HG03442 (cell line): ENCODE measurements around the gene HNRNPD.
"Not testable (repeated sequence)": the region's sequence is repeated elsewhere in the genome, so short reads cannot be mapped to it uniquely, and the experiment has no call there.

Source experiments
- ATAC-seq: cut with Tn5 transposase; IDR thresholded peaks from one replicate; pipeline ENCODE4 v1.9.1; 2021; ENCODE audit warnings: mild to moderate bottlenecking, moderate library complexity; ENCODE audit not compliant: unreplicated experiment

HNRNPD gene, protein sequence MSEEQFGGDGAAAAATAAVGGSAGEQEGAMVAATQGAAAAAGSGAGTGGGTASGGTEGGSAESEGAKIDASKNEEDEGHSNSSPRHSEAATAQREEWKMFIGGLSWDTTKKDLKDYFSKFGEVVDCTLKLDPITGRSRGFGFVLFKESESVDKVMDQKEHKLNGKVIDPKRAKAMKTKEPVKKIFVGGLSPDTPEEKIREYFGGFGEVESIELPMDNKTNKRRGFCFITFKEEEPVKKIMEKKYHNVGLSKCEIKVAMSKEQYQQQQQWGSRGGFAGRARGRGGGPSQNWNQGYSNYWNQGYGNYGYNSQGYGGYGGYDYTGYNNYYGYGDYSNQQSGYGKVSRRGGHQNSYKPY

DNA sequence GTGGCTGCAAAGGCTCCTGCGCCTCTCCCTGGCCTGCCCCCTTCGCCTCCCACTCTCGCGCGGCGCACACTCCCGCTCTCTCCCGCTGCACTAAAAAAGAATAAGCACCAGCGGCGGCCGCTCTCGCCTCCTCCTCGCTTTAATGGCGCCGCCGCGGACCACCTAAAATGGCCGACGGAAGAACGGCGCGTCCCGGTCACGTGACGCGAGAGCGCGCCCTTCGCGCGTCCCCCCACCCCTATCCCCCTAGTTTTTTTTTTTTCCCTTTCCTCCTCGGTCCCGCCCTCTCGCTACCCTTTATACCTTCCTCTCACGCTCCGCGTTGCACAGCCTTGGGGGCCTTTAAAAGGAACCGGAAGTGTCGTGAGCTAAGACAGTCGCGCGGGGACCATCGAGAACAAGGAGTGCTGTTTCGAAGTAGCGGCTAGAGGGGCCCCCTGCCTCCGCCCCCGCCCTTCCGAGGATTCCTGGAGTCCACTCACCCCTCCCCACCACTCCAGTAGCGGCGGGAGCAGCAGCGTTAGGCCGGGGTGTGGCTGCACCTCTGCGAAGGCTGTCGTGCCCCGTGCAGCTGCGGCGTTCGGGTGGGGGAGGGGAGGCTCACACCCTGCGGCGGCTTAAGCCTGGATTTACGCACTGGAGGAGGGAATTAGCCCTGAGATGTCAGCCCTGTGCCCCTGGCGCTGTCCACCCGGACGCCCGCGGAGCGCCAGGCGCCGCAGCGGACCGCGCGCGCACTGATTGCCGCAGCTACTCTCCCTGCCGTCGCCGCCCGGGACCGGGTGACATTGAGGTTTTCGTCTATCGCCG is at the start of gene HNRNPD:
HNRNPD (minus strand) TSS at position 176 of the 810 bp plus-strand sequence. CDS start 313 bp downstream, outside the sequence.
- peak; percentile 94 for ATAC-seq

DNA sequence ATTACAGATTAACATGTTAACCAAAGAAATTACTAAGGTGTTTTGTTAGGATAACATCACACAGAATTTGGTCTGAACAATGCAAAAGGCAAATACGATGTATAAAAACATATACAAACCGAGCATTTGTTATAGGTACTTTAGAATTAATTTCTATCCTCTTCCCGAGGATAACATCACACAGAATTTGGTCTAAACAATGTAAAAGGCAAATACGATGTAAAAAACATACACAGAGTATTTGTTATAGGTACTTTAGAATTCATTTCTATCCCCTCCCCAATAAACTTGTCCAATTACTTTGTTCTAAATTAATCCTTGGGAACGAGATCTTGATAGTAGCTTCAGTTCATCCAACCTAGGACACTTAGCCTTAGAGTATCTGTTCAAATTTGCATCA is 48.8 kb upstream of the HNRNPD start:
- no peak for ATAC-seq

DNA sequence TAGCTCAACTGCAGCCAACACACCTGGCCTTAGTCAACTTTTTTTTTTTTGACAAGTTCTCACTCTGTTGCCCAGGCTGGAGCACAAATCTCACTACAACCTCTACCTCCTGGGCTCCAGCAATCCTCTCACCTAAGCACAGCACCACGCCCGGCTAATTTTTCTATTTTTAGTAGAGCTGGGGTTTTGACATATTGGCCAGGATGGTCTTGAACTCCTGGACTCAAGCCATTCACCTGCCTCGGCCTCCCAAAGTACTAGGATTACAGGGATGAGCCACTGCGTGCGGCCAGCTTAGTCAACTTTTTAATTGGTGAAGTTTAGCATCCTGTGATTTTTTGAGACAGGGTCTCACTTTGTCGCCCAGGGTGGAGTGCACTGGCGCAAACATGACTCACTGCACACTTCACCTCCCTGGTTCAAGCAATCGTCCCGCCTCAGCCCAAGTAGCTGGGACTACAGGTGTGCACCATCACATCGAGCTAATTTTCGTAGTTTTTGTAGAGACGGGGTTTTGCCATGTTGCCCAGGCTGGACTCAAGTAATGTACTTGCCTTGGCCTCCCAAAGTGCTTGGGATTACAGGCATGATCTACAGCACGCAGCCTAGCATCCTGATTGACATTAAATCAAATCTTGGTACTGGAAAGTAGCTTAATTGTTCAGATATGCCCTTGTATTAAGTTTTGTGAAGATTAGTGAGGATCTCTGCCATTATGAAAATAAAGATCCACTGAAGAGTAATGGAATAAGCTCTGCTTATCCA is 48.2 kb upstream of the HNRNPD start:
- no peak for ATAC-seq

- no peak for ATAC-seq
Measured at GRCh38 chr4:82419451-82419850, 45.7 kb upstream of the HNRNPD start.

- ATAC-seq = no peak
Measured at GRCh38 chr4:82415922-82416365, 42.2 kb upstream of the HNRNPD start.

GRCh38 chr4:82415061-82415460 is 41.3 kb upstream of the HNRNPD start:
- ATAC-seq = not testable (repeated sequence)

DNA sequence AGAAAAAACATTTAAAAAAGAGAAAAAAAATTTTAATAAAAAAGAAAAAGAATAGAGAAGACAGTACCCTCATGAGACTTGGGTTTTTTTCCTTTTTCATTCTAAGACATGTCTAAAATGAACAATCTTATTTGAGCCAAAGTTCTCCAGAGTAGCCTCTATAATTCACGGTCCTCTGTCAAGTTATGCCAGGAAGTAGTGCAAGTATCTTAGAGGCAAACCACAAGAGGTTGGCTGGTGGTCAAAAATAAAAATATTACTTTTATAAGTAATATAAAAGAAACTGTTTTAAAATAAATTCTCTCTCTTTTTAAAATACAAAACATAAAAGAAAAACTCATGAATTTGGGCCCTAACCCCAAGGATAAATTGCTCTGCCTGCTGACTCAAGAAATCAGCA is 29.9 kb upstream of the HNRNPD start:
- no peak for ATAC-seq

- ATAC-seq = no peak
Measured at GRCh38 chr4:82402196-82402775, 28.5 kb upstream of the HNRNPD start.

- no peak for ATAC-seq
Measured at GRCh38 chr4:82401600-82401999, 27.8 kb upstream of the HNRNPD start.

GRCh38 chr4:82398263-82398662 is 24.5 kb upstream of the HNRNPD start:
- ATAC-seq = no peak

GRCh38 chr4:82397527-82397926 is 23.7 kb upstream of the HNRNPD start:
- no peak for ATAC-seq

DNA sequence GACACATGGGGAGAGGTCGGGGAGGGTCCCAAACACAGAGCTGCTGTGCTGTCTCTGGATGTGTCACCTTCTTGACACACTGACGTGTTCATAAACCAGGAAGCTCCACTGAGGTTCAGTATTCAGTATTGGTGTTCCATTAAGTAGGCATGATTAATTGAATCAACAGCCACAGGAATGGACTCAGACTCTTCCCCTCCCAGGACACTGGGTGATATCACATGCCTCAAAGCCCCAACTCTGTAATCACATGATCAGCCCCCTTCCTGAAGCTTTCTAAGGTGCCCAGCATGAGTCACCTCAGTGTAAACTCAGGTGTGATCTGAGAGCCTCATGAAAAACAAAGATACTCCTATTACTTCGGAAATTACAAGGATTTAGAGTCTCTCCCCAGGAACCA is 21.1 kb upstream of the HNRNPD start:
- ATAC-seq = no peak

DNA sequence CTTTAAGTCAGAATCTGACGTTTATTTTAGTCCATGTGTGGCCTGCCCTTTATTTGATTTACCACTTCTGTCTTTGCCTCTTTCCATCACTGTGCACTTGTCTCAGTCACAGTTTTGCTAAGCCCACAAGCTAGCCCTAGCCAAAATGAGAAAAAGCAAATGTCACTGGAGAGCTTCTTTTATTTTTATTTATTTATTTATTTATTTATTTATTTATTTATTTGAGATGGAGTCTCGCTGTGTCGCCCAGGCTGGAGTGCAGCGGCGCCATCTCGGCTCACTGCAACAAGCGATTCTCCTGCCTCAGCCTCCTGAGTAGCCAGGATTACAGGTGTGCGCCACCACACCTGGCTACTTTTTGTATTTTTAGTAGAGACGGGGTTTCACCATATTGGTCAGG is 16.3 kb upstream of the HNRNPD start:
- not testable (repeated sequence) for ATAC-seq

- ATAC-seq = no peak
Measured at GRCh38 chr4:82388405-82388804, 14.6 kb upstream of the HNRNPD start.

- ATAC-seq = not testable (repeated sequence)
Measured at GRCh38 chr4:82386312-82386711, 12.5 kb upstream of the HNRNPD start.

DNA sequence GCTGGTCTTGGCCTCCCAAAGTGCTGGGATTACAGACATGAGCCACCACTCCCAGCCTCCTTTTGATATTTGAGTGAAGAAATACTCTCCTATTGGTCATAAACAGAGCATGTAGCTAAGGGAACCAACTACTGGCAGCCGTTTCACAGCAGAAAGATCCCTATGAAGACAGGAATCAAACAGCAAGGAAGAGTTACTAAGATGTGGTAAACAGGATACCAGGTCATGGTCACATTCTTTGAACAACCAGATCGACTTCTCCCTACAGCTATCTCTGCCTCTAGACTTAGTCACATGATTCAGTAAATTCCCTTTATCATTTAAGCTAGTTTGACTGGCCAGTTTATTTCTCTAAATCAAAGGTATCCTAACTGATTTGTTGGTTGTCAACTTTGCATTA is 9.0 kb upstream of the HNRNPD start:
- ATAC-seq = no peak

DNA sequence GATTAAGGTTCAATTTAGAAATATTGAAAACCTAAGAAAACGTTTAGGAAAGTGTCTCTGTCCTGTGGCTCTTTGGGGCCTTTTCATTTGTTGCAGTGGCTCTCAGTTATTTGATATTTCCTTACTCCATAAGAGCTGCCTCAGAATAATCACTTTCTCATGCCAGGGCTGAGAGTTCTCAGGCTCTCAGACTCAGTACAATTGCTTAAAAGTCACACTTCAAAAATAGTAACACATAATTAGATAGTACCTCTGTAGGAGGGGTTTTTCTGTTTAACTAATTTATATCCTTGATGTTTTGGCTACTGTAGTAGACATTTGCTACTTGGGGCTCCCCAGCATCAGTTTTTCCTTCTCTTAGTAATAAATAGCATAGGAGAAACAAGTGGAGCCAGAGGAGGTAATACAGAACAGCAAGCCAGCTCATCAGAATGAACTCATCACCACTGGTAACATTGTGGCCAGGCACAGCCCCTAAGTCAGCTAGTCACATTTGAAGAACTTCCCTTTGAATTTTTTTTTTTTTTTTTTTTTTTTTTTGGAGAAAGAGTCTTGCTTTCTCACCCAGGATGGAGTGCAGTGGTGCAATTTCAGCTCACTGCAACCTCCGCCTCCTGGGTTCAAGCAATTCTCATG is 8.0 kb upstream of the HNRNPD start:
- no peak for ATAC-seq

DNA sequence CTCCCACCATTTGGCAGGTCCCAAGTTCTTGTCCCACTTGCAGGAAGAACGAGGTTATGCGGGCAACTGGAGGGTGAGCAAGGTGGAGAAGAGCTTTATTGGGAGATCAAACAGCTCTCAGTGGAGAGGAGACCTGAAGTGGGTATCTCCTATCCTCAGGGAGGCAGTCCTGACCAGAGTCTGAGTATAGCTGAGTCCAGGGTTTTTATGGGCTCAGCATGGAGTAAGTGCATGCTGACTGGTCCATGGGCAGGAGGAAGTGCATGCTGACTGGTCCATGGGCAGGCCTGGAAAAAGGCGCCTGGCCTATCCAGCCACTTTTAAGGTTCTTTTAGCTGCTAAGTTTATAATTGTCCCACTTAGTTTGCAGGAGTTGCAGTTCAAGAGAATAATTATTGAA is 7.4 kb upstream of the HNRNPD start:
- ATAC-seq = no peak

DNA sequence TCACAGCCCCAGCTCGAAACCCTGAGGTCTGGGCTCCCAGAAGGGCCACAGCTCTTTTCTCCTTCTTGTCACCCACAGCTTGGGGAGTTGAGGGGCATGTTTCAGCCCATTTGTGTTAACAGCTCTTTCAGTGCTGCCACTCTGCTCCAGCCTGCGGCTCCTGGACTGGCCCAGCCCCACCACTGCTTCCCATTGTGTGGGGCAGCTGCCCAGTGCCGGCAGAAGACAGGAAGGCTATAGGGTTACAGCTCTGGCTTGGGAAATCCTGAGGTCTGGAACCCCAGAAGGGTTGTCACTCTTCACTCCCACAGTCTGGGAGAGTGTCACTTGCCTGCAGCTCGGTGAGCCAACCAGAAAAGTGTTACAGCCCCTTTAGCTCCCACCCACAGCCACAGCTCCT is 7.0 kb upstream of the HNRNPD start:
- ATAC-seq = no peak

DNA sequence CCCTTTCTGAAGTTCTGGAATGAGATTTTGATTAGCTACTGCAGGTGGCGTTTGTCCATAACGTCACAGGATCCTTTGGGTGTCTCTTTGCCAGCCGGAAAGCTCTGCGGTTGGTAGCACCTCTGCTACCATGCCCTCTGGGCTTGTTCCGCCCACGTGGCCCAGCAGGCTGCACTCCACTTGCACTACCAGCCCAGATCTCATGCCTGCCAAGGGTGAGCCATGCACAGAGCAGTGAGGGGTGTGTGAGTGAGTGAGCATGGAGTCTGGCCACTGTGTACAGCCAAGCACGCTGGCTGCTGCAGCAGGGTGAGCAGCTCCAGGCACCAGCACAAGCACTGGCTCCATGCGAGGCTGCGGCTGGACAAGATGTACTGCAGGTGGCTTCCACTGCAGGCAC is 6.6 kb upstream of the HNRNPD start:
- no peak for ATAC-seq

GRCh38 chr4:82376109-82376508 is 2.3 kb upstream of the HNRNPD start:
- no peak for ATAC-seq
